Fibroblast of the aortic adventitia (primary cell): ENCODE measurements around the gene LAMP1. TPM values are rescaled to one million over a fixed set of nuclear protein-coding genes. Genes with fewer than 3 reads are reported as not detected.
"Not testable (repeated sequence)": the region's sequence is repeated elsewhere in the genome, so short reads cannot be mapped to it uniquely, and the experiment has no call there.

ENCODE experiments used
- DNase-seq: peaks from one replicate; pipeline ENCODE4 v3.0.0-alpha.2; 2010; ENCODE audit warnings: low read depth
- H3K4me3 ChIP-seq: 2 replicates; pipeline ENCODE4 v1.5.1; 2011; ENCODE audit warnings: low read depth, mild to moderate bottlenecking, control low read depth, low read length, moderate library complexity
- total RNA-seq: library from RNA; depleted of rRNA; stranded (reverse); fragments of >200 nt; gene quantifications from 2 replicates; pipeline ENCODE4 v1.2.3, GENCODE V29; 2012; ENCODE audit warnings: low replicate concordance
- TF ChIP-seq, protein P1 (sequence below): IDR thresholded peaks from 2 replicates; pipeline ENCODE4 v1.5.1; 2011; ENCODE audit warnings: mild to moderate bottlenecking, low read length, control low read depth, inconsistent platforms; ENCODE audit not compliant: insufficient read depth

Gene LAMP1
- total RNA-seq, 1 donor: 161 TPM

DNA sequence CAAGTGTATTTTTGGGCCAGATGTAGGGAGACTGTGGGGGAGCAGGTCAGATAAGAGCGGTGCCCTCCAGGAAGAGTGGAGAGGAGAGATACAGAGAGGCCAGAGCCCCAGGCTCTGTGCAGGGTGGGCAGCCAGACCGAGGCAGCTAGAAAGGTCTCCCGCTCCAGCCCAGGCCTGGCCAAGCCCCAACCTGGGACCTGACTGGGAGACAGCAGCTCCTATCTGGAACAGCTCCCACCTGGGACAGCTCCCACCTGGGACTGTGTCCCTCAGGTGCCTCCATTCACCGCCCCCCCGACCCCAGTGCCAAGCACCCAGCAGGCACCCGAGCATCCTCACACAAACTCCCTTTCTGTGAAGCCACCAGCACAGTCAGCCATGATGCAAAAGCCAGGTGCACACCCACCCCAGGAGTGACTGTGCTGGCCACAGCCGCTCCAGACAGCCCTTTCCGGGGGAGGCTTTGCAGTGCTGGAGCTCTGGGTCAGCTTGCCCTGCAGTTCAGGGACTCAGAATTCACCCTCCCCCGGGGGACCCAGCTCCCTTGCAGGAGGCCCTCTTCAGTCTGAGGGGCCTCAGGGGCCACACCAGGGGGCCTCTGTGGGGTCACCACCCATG, 69.0 kb downstream of the LAMP1 start:
- TF ChIP-seq, protein P1, sequence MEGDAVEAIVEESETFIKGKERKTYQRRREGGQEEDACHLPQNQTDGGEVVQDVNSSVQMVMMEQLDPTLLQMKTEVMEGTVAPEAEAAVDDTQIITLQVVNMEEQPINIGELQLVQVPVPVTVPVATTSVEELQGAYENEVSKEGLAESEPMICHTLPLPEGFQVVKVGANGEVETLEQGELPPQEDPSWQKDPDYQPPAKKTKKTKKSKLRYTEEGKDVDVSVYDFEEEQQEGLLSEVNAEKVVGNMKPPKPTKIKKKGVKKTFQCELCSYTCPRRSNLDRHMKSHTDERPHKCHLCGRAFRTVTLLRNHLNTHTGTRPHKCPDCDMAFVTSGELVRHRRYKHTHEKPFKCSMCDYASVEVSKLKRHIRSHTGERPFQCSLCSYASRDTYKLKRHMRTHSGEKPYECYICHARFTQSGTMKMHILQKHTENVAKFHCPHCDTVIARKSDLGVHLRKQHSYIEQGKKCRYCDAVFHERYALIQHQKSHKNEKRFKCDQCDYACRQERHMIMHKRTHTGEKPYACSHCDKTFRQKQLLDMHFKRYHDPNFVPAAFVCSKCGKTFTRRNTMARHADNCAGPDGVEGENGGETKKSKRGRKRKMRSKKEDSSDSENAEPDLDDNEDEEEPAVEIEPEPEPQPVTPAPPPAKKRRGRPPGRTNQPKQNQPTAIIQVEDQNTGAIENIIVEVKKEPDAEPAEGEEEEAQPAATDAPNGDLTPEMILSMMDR: no peak
- H3K4me3 ChIP-seq: no peak overlapping the region
- no peak for DNase-seq

DNA sequence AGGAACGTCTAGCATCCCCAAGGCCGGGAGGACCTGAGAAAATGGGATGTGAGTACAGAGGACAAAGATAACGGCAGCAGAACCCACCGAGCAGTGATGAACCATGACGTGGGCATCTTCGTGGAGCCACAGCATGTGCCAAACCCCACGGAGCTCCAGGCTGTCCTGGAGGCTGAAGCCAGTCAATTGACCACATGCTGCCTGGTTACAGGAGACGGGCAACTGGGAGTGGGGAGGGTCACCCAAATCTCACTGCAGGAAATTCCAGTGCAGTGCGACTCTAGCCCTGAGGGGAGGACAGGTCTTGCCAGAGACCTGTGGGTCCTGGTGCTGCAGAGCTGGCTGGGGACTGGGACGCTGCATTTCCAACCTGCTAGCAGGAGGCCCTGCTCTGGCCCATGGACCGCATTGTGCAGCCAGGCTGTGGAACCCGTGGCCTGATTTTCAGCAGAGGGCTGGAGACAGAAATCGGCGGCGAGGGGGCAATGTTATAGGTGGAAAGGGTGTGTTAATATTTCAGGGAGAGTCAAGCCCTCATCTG, 70.1 kb downstream of the LAMP1 start:
- H3K4me3 ChIP-seq: no peak overlapping the region
- no peak for DNase-seq
- TF ChIP-seq, protein P1: no peak

DNA sequence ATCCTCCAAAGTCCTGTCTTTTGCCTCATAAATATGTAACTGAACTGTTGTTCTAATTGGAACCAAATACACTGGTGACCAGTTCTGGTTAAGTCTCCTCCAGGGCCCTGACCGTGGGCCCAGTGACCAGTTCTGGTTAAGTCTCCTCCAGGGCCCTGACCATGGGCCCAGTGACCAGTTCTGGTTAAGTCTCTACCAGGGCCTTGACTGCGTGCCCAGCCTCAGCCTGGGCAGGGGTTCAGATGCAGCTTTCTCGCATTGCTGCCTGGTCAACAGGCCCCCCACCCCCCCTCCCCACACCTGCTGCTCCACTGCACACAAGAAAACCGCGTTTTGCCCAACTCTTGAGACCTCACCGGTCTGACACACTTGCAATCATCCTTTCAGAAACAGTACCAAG, 70.7 kb downstream of the LAMP1 start:
- H3K4me3 ChIP-seq: no peak overlapping the region
- DNase-seq: no peak
- TF ChIP-seq, protein P1: no peak

DNA sequence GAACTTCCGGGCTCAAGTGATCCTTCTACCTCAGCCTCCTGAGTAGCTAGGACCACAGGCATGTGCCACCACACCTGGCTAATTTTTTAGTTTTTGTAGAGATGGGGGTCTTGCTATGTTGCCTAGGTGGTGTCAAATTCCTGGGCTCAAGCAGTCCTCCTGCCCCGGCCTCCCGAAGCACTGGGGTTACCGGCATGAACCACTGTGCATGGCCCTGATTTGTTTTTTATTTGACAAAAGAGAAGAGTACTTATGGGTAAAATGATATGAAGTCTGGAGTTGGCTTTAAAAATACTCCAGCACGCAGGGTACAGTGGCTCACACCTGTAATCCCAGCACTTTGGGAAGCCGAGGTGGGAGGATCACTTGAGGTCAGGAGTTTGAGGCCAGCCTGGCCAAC, 71.3 kb downstream of the LAMP1 start:
- H3K4me3 ChIP-seq, DNase-seq: not testable (repeated sequence)

DNA sequence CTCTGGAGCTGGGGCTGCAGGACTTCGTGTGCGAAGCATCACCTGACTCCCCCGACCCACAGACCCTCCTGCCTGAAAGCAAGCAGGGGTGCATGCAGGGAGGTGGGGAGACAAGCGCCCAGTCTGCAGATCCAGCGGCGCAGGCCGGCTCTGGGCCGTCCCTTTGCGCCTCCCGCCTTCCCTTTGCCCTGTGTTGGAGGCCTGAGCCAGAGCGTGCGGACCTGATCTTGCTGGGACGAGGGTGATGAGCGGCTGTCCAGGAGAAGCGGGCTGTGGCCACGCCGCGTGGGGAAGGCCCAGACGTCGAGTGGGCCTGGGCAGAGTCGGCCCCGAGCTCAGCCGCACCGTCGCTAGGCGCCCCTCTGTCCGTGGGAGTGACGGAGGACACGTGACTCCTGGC, 72.2 kb downstream of the LAMP1 start:
- TF ChIP-seq, protein P1: no peak
- H3K4me3 ChIP-seq: no peak overlapping the region
- DNase-seq: no peak

DNA sequence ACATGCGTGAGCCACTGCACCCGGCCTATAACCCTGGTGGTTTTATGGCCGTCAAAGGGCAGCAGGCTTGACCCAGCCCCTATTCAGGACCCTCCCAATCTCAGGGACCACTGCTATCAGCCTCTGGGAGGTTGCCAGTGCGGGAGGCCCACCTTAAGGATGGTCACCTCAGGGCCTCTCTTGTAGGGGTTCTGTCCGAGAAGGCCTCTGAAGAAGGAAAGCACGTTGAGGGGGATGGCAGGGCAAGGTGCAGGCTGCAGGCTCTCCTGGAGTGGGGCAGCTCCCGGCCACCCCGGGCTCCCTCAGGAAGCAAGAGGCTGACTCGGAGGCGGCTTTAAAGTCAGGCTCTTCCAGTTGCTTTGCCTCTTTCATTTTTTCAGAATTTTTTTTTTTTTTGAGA, 72.8 kb downstream of the LAMP1 start:
- H3K4me3 ChIP-seq: no peak overlapping the region
- no peak for DNase-seq
- TF ChIP-seq, protein P1: no peak

DNA sequence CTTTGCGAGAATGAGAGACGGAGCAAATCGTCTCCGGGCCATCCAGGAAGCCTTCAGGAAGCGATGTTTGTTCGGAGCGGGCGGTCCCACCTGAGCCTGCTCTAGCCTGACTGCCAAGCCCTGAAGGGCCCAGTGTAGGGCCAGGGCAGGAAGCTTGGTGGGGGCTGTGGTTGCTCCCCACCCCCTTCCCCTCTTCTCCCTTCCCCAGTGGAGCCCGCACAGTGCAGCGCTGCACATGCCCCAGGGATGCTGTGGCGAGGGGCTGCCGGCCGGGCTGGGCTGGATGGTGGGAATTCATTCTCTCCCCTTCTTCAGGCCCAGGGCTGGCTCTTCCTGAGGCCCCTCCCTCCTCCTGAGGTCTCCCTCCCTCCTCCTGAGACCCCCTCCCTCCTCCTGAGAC, 74.0 kb downstream of the LAMP1 start:
- TF ChIP-seq, protein P1: no peak
- DNase-seq: no peak

DNA sequence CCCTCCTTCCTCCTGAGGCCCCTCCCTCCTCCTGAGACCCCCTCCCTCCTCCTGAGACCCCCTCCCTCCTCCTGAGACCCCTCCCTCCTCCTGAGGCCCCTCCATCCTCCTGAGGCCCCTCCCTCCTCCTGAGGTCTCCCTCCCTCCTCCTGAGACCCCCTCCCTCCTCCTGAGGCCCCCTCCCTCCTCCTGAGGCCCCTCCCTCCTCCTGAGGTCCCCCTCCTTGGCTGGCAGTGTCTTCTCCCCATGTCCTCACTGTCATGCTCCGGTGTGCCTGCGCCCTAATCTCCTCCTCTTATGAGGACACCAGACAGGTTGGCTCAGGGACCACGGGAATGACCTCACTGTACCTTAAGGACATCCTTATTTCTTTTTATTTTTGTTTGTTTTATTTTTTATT, 74.7 kb downstream of the LAMP1 start:
- H3K4me3 ChIP-seq, DNase-seq: not testable (repeated sequence)

More for the DNA sequence above, 74.0 kb downstream of the LAMP1 start:
- H3K4me3 ChIP-seq: no peak overlapping the region
